Measurements from ENCODE around the gene PIK3C2G.

The PIK3C2G gene

GRCh38 chr12:18427520-18427919 is 166.2 kb downstream of the PIK3C2G start:
- no peaks in the 10 kb centered on the region for H3K27me3 ChIP-seq (ENCODE audit: control insufficient read depth, insufficient read depth, low read length)
- peaks cover 7% of the 10 kb centered on the region for H3K4me1 ChIP-seq (ENCODE audit: control insufficient read depth, insufficient read depth, low read length)
- no peaks in the 10 kb centered on the region for H3K36me3 ChIP-seq (ENCODE audit: control insufficient read depth, insufficient read depth, low read length)
- H3K4me3 ChIP-seq (ENCODE audit: low read depth, low read length): no peak overlapping the region
- H3K9ac ChIP-seq (ENCODE audit: low read depth, low read length): no peak overlapping the region
- H3K9me3 ChIP-seq (ENCODE audit: control insufficient read depth, insufficient read depth, low read length): no peaks in the 10 kb centered on the region

DNA sequence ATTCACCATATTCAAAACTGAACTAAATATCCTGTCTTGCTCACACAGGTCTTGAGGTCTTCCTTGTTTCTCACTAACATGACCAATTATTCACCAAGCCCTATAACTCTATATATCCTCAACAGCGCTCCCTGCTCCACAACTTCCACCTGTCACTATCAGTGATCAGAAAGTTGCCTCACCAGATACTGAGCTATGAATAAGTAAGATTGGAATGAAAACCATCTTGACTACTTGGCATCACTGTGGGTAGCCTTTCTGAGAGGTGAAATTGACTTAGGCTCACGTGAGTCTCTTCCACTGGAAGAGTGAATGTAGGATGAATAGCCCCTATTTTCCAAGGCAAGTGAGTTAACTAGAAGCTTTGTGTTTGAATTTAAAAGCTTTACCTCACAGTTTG is 167.1 kb downstream of the PIK3C2G start:
- H3K4me1 ChIP-seq (ENCODE audit: control insufficient read depth, insufficient read depth, low read length): peaks cover 7% of the 10 kb centered on the region
- H3K36me3 ChIP-seq (ENCODE audit: control insufficient read depth, insufficient read depth, low read length): no peaks in the 10 kb centered on the region
- H3K9me3 ChIP-seq (ENCODE audit: control insufficient read depth, insufficient read depth, low read length): no peaks in the 10 kb centered on the region
- no peaks in the 10 kb centered on the region for H3K27me3 ChIP-seq (ENCODE audit: control insufficient read depth, insufficient read depth, low read length)
- no peak overlapping the region for H3K4me3 ChIP-seq (ENCODE audit: low read depth, low read length)
- no peak overlapping the region for H3K9ac ChIP-seq (ENCODE audit: low read depth, low read length)

DNA sequence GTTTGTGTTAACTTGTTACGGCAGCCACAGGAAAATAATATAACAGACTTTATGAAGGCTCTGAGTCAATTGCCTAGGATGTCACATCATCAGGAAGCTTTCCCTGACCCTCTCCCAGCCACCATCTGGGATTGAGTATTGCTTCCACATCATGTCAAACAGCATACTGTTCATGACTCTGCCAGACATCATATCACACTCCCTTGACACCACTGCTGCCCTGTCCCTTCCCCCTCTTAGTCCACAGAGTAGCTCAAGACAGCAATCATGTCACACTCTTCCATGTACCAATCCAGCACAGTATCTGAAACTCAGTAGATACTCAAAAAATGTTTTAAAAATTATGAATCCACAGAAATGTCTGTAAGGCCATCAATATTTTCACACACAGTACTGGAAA is 168.0 kb downstream of the PIK3C2G start:
- Histone ChIP-seq H3K36me3 (ENCODE audit: control insufficient read depth, insufficient read depth, low read length) (no peaks in the 10 kb centered on the region), H3K27me3 (ENCODE audit: control insufficient read depth, insufficient read depth, low read length) (no peaks in the 10 kb centered on the region), H3K9ac (ENCODE audit: low read depth, low read length) (no peak overlapping the region), H3K4me3 (ENCODE audit: low read depth, low read length) (no peak overlapping the region), H3K9me3 (ENCODE audit: control insufficient read depth, insufficient read depth, low read length) (no peaks in the 10 kb centered on the region), H3K4me1 (ENCODE audit: control insufficient read depth, insufficient read depth, low read length) (peaks cover 7% of the 10 kb centered on the region)

DNA sequence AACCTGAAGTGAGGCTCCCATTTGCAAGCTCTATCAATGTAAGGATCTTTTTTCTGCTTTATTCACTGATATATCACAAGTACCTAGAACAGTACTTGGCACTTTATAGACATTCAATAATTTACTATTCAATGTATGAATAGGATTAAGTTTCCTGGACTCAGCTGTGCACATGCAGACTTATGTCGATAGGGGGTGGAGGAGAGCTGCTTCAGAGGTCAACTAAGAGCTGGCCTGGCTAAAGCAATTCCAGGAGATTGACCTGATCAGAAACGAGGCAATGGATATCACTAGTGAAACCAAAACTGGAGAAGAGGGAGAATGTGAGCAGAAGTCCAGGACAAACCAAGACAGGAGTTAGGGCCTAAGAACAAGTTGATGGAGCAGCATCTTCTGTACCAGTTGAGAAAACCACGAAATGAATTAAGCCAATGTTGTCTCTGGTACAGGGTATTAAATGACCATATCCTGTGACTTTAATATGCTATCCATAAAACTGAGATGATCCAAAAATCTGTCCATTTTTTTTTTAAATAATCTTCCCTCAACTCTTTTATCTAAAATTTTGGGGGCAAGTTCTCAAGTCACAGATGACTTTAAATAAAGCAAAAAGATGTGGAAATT is 169.2 kb downstream of the PIK3C2G start:
- H3K9me3 ChIP-seq (ENCODE audit: control insufficient read depth, insufficient read depth, low read length): no peaks in the 10 kb centered on the region
- H3K4me3 ChIP-seq (ENCODE audit: low read depth, low read length): no peak overlapping the region
- no peak overlapping the region for H3K9ac ChIP-seq (ENCODE audit: low read depth, low read length)
- peaks cover 7% of the 10 kb centered on the region for H3K4me1 ChIP-seq (ENCODE audit: control insufficient read depth, insufficient read depth, low read length)
- no peaks in the 10 kb centered on the region for H3K36me3 ChIP-seq (ENCODE audit: control insufficient read depth, insufficient read depth, low read length)
- H3K27me3 ChIP-seq (ENCODE audit: control insufficient read depth, insufficient read depth, low read length): no peaks in the 10 kb centered on the region

- H3K4me3 ChIP-seq (ENCODE audit: low read depth, low read length): no peak overlapping the region
- no peaks in the 10 kb centered on the region for H3K9me3 ChIP-seq (ENCODE audit: control insufficient read depth, insufficient read depth, low read length)
- H3K27me3 ChIP-seq (ENCODE audit: control insufficient read depth, insufficient read depth, low read length): no peaks in the 10 kb centered on the region
- no peak overlapping the region for H3K9ac ChIP-seq (ENCODE audit: low read depth, low read length)
- H3K36me3 ChIP-seq (ENCODE audit: control insufficient read depth, insufficient read depth, low read length): no peaks in the 10 kb centered on the region
- H3K4me1 ChIP-seq (ENCODE audit: control insufficient read depth, insufficient read depth, low read length): peaks cover 7% of the 10 kb centered on the region
These were observed 170.5 kb downstream of the PIK3C2G start for GRCh38 chr12:18431771-18432170.

DNA sequence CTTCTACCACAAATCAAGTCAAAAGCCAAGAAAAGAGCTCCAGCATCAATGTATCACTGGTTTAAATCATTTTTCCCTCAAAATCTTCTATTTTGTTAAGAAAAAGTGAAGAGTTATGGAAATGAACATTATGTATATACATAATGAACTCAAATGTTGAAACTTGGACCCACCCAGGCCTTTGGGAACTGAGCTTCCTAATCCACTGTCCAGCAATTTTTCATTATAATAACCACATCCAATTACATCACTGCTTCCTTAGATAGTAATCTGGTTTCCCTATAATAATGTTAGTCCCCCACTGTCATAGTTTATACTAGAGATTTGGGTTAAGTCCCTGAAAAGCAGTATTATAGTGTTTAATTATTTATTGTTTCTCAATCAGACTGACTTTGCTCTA is 170.9 kb downstream of the PIK3C2G start:
- no peak overlapping the region for H3K4me3 ChIP-seq (ENCODE audit: low read depth, low read length)
- no peaks in the 10 kb centered on the region for H3K27me3 ChIP-seq (ENCODE audit: control insufficient read depth, insufficient read depth, low read length)
- no peaks in the 10 kb centered on the region for H3K36me3 ChIP-seq (ENCODE audit: control insufficient read depth, insufficient read depth, low read length)
- H3K4me1 ChIP-seq (ENCODE audit: control insufficient read depth, insufficient read depth, low read length): peaks cover 7% of the 10 kb centered on the region
- H3K9ac ChIP-seq (ENCODE audit: low read depth, low read length): no peak overlapping the region
- no peaks in the 10 kb centered on the region for H3K9me3 ChIP-seq (ENCODE audit: control insufficient read depth, insufficient read depth, low read length)

DNA sequence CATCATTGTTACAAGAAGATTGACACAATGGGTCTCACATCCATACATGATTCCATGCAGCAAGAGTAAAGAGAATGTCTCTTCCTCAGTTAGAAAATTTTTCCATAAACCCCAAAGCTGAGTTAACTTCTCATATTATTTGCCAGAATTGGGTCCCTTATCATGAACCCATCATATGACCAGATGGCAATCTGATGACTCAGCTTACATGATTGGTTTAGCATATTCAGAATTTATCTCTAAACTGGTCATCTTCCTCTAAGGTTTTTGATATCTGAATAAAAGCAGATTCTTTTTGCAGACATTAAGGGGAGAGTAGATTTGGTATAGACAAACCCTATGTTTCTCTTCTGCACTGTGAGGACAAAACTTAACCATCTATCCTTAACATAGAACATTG is 174.9 kb downstream of the PIK3C2G start:
- H3K27me3 ChIP-seq (ENCODE audit: control insufficient read depth, insufficient read depth, low read length): no peaks in the 10 kb centered on the region

DNA sequence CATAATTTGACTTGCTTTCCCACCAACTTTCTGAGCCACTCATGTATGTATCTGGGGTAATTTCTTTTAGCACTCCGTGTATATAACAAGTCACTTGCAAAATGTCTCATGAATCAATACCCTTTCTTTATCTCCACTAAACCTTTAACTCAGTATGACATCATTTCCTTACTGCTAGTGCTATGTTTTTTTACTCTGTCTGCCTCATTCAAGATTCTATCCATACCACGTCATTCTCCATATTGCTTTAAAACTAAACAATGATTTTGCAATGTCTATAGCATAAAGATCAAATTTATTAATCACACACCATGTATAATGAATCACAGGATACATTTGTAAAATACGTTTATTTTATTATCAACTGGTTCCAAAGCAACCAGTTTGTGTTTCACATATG is 178.2 kb downstream of the PIK3C2G start:
- H3K4me3 ChIP-seq (ENCODE audit: low read depth, low read length): no peak overlapping the region
- H3K9ac ChIP-seq (ENCODE audit: low read depth, low read length): no peak overlapping the region

More for the DNA sequence above, 174.9 kb downstream of the PIK3C2G start:
- no peak overlapping the region for H3K9ac ChIP-seq (ENCODE audit: low read depth, low read length)
- no peaks in the 10 kb centered on the region for H3K36me3 ChIP-seq (ENCODE audit: control insufficient read depth, insufficient read depth, low read length)
- no peaks in the 10 kb centered on the region for H3K9me3 ChIP-seq (ENCODE audit: control insufficient read depth, insufficient read depth, low read length)
- H3K4me3 ChIP-seq (ENCODE audit: low read depth, low read length): no peak overlapping the region
- peaks cover 5% of the 10 kb centered on the region for H3K4me1 ChIP-seq (ENCODE audit: control insufficient read depth, insufficient read depth, low read length)

GRCh38 chr12:18443768-18444437 is 182.6 kb downstream of the PIK3C2G start:
- no peak overlapping the region for H3K4me3 ChIP-seq (ENCODE audit: low read depth, low read length)
- H3K36me3 ChIP-seq (ENCODE audit: control insufficient read depth, insufficient read depth, low read length): no peaks in the 10 kb centered on the region
- no peaks in the 10 kb centered on the region for H3K9me3 ChIP-seq (ENCODE audit: control insufficient read depth, insufficient read depth, low read length)
- H3K4me1 ChIP-seq (ENCODE audit: control insufficient read depth, insufficient read depth, low read length): peaks cover 9% of the 10 kb centered on the region
- no peaks in the 10 kb centered on the region for H3K27me3 ChIP-seq (ENCODE audit: control insufficient read depth, insufficient read depth, low read length)
- no peak overlapping the region for H3K9ac ChIP-seq (ENCODE audit: low read depth, low read length)

More for the DNA sequence above, 178.2 kb downstream of the PIK3C2G start:
- Histone ChIP-seq H3K9me3 (ENCODE audit: control insufficient read depth, insufficient read depth, low read length) (no peaks in the 10 kb centered on the region), H3K27me3 (ENCODE audit: control insufficient read depth, insufficient read depth, low read length) (no peaks in the 10 kb centered on the region), H3K36me3 (ENCODE audit: control insufficient read depth, insufficient read depth, low read length) (no peaks in the 10 kb centered on the region), H3K4me1 (ENCODE audit: control insufficient read depth, insufficient read depth, low read length) (no peaks in the 10 kb centered on the region)

DNA sequence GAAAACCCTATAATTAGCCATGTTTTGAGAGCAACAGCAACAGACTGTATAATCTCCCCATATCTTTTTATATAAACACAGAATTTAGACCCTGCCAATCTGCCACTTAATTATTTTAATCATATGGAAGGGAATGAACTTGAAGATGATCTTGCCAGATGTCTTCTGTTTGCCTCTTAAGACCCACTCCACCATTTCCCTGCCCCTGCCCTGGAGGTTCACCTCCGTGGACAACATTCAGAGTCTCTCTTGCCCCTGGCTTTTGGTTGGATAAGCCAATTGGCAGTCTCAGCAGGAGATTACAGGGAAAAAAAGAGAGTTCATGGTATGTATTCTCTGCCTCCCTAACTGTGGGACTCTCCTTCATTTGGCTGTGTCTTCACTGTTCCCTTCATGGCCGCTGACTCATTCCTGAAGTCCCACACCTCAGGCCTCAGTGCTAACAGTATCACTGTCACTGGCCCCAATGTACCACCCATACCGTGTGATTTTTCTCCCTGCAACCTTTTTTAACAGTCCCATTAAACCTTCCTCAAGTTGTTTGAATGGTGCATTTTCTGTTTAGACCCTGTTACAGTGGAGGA is 184.8 kb downstream of the PIK3C2G start:
- Histone ChIP-seq H3K36me3 (ENCODE audit: control insufficient read depth, insufficient read depth, low read length) (no peaks in the 10 kb centered on the region), H3K9me3 (ENCODE audit: control insufficient read depth, insufficient read depth, low read length) (no peaks in the 10 kb centered on the region), H3K27me3 (ENCODE audit: control insufficient read depth, insufficient read depth, low read length) (no peaks in the 10 kb centered on the region), H3K4me3 (ENCODE audit: low read depth, low read length) (no peak overlapping the region), H3K4me1 (ENCODE audit: control insufficient read depth, insufficient read depth, low read length) (peaks cover 9% of the 10 kb centered on the region), H3K9ac (ENCODE audit: low read depth, low read length) (no peak overlapping the region)

GRCh38 chr12:18454330-18454729 is 193.0 kb downstream of the PIK3C2G start:
- no peaks in the 10 kb centered on the region for H3K9me3 ChIP-seq (ENCODE audit: control insufficient read depth, insufficient read depth, low read length)
- H3K4me3 ChIP-seq (ENCODE audit: low read depth, low read length): no peak overlapping the region
- H3K36me3 ChIP-seq (ENCODE audit: control insufficient read depth, insufficient read depth, low read length): no peaks in the 10 kb centered on the region
- peaks cover 31% of the 10 kb centered on the region for H3K4me1 ChIP-seq (ENCODE audit: control insufficient read depth, insufficient read depth, low read length)
- H3K27me3 ChIP-seq (ENCODE audit: control insufficient read depth, insufficient read depth, low read length): no peaks in the 10 kb centered on the region
- no peak overlapping the region for H3K9ac ChIP-seq (ENCODE audit: low read depth, low read length)

DNA sequence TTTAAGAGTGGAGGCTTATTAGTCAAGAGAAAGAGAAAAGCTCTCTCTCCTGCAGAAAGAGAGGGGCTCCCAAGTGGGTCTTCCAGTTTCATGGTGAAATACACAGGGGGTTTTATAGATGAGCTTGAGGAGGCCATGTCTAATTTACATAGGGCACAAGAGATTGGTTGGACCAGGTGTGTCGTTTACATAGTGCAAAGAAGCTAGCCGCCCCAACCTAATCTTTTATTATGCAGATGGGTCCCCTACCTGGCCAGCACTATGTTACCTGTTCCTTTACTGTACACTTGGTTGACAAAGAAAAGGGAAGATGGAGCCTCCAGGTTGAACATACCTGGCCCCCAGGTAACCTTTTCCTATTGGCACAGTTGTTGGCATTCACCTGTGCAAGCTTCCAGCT is 195.0 kb downstream of the PIK3C2G start:
- H3K9me3 ChIP-seq (ENCODE audit: control insufficient read depth, insufficient read depth, low read length): no peaks in the 10 kb centered on the region
- no peak overlapping the region for H3K4me3 ChIP-seq (ENCODE audit: low read depth, low read length)
- peaks cover 31% of the 10 kb centered on the region for H3K4me1 ChIP-seq (ENCODE audit: control insufficient read depth, insufficient read depth, low read length)
- H3K27me3 ChIP-seq (ENCODE audit: control insufficient read depth, insufficient read depth, low read length): no peaks in the 10 kb centered on the region
- H3K36me3 ChIP-seq (ENCODE audit: control insufficient read depth, insufficient read depth, low read length): no peaks in the 10 kb centered on the region
- H3K9ac ChIP-seq (ENCODE audit: low read depth, low read length): no peak overlapping the region

All from iPS-15b (cell line).